Measurements from ENCODE around the gene LAMP1.

DNA sequence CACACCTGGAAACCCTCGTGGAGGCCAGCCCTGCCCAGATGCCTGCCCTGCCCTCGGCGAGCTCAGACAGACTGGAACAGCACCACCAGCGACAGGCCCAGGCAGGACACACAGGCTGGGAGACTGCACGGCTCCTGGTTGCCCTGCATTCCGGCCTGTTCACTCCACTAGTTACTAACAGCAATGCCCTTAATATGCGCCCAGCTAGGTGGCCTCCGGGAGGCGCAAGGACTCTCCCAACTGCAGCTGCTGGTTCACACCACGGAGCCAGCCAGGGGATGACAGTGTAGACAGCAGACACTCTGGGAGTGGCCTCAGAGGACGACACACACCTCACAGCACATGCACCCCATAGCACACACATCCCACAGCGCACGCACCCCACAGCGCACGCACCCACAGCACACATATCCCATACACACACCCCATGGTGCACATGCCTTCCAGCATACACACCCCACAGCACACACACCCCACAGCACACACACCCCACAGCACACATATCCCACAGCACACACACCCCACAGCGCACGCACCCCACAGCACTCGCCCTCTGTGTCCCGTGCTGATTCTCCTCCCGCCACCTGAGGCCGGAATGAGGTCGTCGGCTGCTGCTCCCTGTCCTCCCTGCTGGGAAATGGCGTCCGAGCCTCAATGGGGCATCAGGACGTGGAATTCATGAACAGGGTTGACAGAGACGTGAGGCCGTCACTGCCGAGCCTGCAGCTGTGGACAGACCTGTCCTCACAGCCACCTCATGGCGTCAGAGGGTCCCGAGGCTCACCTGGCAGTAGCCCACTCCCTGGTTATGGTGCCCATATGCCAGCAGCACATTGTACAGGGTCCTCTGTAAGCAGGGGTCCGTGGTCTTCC, 53.3 kb downstream of the LAMP1 start:
- TF ChIP-seq CTCF (IDR thresholded peaks at IDR 0.05), result no peak
- TF ChIP-seq POLR2A (IDR thresholded peaks at IDR 0.05), result no peak
- no peak for TF ChIP-seq POLR2AphosphoS5 (IDR thresholded peaks at IDR 0.05)
- TF ChIP-seq EP300 (IDR thresholded peaks at IDR 0.05), result no peak
